Embryonic facial prominence (tissue), 1 donor: ENCODE measurements around the gene KRTAP5-8.
"Not testable (repeated sequence)": the region's sequence is repeated elsewhere in the genome, so short reads cannot be mapped to it uniquely, and the experiment has no call there.

Experiments used
- DNase-seq: peaks from one replicate; pipeline ENCODE4 v3.0.0-alpha.2; 2016; ENCODE audit errors: extremely low spot score

The KRTAP5-8 gene

DNA sequence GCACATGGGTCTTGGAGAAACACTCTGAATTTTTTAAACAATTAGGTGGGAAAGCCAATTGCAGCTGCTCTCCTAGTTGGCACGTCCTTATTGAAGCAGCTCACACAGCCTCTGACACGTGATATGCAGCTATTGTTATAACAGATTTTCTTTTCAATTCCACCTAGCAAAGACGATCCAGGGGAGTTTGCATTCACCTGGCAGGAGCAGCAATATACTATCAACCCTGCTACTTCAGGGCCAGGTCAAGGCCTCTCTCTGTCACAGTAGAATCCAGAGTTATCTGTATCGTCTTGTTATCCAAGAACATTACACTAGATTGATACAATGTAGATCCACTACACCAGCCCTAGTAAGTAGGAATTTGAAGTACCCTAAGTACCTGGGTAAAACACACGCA lies 36.6 kb downstream of the KRTAP5-8 start:
- no peak for DNase-seq

DNA sequence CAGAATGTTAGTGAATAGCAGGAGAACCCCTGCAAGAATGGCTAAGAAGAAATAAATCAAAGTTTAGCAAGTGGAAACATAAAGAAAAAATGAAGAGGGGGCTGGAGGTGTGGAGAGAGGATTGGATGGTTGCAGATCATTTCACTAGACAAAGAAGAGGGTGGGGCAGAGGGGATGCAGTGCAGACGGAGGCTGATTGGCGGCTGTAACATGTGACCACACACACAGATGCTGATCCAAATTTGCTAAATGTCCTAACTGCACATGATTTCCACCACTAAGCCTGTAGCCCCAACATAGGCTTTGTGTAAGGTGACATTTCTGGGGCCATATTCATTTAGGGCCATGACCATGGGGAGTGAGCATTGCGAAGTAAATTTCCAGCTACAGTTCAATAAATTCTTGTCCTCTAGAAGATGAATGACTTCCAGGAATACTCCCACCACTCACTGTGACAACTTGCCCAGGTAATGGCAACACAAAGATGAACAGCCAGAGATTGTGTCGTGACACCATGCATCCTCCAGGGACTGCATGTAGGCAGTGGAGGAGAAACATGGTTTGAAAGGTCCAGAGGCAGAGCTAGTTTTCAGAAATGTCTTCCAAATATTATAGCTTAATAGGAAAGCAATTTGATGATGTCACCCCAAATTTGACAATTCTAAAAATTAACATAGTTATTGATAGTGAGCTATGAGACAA lies 38.0 kb downstream of the KRTAP5-8 start:
- no peak for DNase-seq

DNA sequence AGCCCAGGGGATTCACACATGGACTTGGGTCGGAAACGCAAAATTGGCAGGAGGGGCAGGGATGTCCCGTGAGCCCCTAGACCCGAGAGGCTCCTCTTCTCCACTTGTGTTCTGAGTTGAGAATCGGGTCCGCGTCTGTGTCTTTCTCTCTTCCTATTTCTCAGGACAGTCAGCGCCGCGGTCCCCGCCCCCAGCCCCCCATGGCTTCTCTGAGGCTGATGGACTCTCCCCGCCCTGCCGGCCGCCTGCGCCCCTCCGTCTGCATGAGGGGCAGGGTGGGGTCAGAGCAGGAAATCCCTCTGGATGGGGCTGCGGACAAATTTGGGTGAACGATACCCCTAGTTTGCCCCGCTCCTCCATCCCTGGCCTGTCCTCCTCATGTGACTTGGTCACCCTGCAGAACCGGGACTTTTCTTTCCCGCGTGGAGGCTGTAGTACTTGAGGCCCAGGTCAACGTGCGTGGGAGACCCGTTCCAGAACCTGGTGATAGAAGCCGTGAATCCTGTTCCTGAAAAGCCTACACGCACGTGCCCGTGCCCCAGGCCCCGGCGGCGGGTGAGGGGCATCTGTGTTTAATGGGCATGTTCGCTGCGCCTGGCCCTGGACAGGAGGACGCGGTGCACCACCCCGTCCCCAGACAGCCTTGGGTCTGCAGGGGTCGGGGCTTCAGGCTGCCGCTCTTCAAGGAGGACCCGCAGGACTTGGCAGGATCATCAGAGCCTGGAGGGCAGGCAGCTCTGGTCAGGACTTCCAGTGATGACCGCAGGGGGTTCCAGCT lies 39.1 kb downstream of the KRTAP5-8 start:
- not testable (repeated sequence) for DNase-seq

DNA sequence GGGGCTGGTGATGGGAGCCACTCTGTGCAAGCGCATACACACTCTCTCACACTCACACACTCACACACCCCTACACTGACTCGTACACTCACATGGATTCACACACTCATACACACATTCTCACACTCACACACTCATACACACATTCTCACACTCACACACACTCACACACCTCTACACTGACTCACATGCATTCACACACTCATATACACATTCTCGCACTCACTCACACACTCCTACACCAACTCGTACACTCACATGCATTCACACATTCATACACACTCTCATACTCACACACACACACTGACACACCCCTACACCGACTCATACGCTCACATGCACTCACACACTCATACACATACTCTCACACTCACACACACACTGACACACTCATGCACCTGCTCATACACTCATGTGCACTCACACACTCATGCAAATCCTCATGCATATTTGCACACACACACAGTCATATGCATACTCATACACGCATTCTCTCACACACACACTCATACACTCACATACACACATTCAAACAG lies 39.7 kb downstream of the KRTAP5-8 start:
- DNase-seq, result no peak

DNA sequence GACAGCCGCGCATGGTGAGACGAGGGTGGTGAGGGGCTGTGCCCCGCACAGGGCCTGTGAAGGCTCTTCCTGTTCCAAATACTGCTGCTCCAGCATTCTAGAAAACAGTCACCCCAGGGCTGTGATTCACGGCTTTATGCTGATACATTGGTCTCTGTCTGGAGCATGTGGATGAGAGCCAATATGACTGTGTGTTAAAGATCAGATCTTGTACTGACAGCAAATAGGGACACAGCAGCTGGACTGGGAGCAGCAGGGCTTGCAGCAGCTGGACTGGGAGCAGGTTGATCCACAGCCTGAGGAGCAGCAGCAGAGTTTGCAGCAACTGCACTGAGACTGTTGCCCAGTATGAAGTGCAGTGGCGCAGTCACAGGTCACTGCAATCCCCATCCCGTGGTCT lies 41.7 kb downstream of the KRTAP5-8 start:
- not testable (repeated sequence) for DNase-seq

DNA sequence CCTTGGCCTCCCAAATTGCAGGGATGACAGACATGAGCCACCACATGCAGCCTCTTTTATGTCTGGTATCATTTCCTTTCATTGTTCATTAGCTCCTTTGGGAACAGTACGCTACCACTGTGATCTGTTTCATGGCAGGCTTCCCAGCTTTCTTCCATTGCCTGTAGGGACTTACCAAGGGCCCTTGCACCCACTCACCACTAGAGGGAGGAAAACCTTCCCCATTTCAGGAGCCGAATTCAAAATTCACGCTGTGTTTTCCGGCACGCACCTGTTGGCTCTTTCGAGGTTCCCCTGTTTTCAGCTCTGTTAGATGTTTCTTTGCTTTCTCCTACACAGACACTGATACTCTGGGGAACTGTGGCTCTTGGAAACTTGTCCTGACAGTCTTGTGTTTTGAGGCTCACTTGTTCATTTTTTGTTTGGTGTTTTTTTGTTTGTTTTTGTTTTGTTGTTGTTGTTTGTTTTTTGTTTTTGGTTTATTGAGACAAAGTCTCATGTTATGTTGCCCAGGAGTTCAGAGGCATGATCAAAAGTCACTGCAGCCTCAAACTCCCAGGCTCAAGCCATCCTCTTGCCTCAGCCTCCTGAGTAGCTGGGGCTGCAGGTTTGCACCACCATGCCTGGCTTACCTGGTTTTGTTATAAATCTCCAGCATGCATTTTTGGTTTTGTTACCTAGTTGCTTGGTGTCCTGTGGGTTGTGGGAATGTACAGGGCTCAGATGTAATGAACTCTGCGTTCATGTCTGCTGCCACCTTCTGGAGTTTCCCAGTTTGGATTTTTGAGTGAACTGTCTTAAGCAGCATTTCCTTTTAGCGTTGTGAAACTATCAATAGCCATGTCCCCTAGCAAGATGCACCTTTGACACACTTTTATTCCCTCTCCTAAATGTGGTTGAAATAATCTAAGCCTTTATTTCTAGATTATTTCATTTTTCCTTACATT lies 42.5 kb downstream of the KRTAP5-8 start:
- no peak for DNase-seq

DNA sequence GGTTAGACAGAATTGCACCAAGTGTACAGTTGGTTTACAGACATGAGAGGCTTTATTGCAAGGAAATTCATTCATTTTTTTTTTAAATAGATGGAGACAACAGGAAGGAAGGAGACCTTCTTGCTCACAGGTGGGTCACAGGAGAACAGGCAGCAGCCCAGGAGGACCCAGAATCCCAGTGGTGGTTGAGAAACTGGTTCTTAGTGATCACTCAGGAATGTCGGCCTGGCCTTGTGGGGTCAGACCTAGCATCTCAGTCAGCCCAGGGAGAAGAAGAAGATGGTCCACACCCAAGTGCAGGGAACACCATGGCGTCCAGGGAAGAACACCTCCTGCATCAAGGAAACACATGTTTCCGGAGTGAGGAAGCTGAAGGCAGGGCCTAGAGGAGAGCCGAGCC lies 44.0 kb downstream of the KRTAP5-8 start:
- DNase-seq, result no peak

DNA sequence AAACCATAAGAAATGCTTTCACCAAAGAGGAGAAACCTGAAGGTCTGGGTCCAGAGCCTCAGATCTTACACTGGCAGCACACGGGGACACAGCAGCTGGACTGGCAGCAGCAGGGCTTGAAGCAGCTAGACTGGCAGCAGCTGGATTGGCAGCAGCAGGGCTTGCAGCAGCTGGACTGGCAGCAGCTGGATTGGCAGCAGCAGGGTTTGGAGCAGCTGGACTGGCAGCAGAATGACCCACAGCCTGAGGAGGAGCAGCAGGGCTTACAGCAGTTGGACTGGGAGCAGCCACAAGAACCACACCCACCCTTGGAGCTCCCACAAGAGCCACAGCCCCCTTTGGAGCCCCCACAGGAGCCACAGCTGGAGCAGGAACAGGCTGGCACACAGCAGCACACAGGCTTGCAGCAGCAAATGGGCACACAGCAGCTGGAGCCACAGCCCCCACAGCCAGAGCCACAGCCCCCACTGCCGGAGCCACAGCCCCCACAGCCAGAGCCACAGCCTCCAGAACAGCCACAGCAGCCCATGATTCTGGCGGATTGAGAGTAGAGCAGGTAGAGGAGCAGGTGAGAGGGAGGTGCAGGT lies 44.6 kb downstream of the KRTAP5-8 start, which contains the start of gene KRTAP5-11:
KRTAP5-11 (minus strand) TSS at position 567 of the 587 bp plus-strand sequence; CDS start at position 529, 38 bp downstream.
- DNase-seq, result no peak

DNA sequence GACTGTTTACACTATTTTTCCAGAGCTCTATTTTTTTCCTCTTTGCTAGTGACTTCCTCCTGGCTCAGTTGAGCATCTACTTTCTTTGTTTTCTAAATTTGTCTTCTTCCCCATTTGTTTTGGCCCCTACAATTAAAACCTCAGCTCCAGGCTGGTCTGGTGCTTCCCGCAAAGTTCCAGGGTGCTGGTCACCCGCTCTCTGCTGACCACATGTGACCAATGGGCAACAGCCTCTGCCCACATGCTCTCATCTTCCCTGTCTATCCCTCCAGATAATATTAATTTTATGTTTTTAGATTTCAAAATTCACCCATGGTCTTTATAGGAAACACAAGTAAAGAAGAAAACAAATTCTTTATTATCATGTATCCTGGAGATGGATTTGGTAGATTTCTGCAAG lies 45.1 kb downstream of the KRTAP5-8 start:
- not testable (repeated sequence) for DNase-seq

DNA sequence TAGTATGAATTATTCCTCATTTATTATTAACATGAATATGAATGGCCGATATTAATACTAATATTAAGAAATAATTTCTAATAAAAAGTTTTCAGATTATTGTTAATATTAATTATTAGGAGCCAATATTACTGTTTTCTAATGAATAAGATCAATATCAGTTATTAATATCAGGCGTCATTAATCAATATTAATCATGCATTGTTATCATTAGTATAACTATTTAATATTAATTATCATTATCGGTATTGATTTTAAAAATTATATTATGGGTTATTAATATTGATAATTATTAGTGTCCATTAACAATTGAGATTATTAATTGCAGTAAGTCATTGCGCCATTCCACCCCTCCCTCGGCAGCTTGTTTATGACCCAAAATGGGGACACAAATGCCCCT lies 47.8 kb downstream of the KRTAP5-8 start:
- DNase-seq, result not testable (repeated sequence)

DNA sequence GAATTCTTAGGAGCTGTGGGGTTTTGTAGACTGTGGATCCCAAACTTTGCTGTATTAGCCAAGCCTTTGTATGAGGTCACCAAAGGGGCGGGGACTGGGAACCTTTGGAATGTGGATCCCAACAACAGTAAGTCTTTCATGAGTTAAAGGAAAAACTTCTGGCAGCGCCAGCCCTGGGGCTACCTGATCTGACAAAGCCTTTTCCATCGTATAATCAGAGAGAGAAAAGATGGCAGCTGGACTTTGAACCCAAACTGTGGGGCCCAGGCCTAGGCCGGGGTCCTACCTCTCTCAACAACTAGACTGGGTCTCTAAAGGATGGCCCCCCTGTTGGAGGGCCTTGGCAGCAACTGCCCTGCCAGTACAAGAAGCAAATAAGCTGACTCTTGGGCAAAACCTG lies 50.5 kb downstream of the KRTAP5-8 start:
- DNase-seq, result not testable (repeated sequence)
